H9 (cell line): ENCODE results near the gene FOXI1. TPM values are rescaled to one million over a fixed set of nuclear protein-coding genes. Genes with fewer than 3 reads are reported as not detected.

ENCODE experiments used
- DNase-seq: peaks from one replicate; pipeline ENCODE4 v3.0.0-alpha.2; 2017
- H2AFZ ChIP-seq: one replicate; pipeline ENCODE4 v1.6.1; 2013; ENCODE audit warnings: mild to moderate bottlenecking, low read length, control low read depth, moderate library complexity
- H2AK5ac ChIP-seq: 2 replicates; pipeline ENCODE4 v1.6.1; 2013; ENCODE audit warnings: low read length, control low read depth, mixed read lengths; ENCODE audit not compliant: insufficient read length
- H2BK120ac ChIP-seq: one replicate; pipeline ENCODE4 v1.6.1; 2013; ENCODE audit warnings: low read depth, mild to moderate bottlenecking, low read length, control low read depth, inconsistent platforms; ENCODE audit not compliant: poor library complexity, severe bottlenecking
- H2BK12ac ChIP-seq: 2 replicates; pipeline ENCODE4 v1.6.1; 2013; ENCODE audit warnings: low read length, control low read depth, mixed read lengths, low read depth; ENCODE audit not compliant: insufficient read length
- H2BK15ac ChIP-seq: 2 replicates; pipeline ENCODE4 v1.6.1; 2013; ENCODE audit warnings: low read depth, low read length, control low read depth
- H2BK20ac ChIP-seq: one replicate; pipeline ENCODE4 v1.6.1; 2013; ENCODE audit warnings: low read depth, mild to moderate bottlenecking, low read length, control low read depth, inconsistent platforms; ENCODE audit not compliant: poor library complexity, severe bottlenecking
- H2BK5ac ChIP-seq: 2 replicates; pipeline ENCODE4 v1.6.1; 2013; ENCODE audit warnings: low read length, control low read depth, mixed read lengths; ENCODE audit not compliant: insufficient read length
- H3K14ac ChIP-seq: 2 replicates; pipeline ENCODE4 v1.6.1; 2013; ENCODE audit warnings: low read length, control low read depth; ENCODE audit not compliant: insufficient read depth
- H3K18ac ChIP-seq: 2 replicates; pipeline ENCODE4 v1.6.1; 2013; ENCODE audit warnings: low read depth, mild to moderate bottlenecking, mixed read lengths, low read length, control low read depth; ENCODE audit not compliant: insufficient read length
- H3K23ac ChIP-seq: 2 replicates; pipeline ENCODE4 v1.6.1; 2013; ENCODE audit warnings: low read length, control low read depth, mixed read lengths, low read depth; ENCODE audit not compliant: insufficient read length
- H3K23me2 ChIP-seq: 2 replicates; pipeline ENCODE4 v1.6.1; 2013; ENCODE audit warnings: low read depth, mild to moderate bottlenecking, mixed read lengths, low read length, control low read depth; ENCODE audit not compliant: insufficient read length, poor library complexity, severe bottlenecking
- H3K27ac ChIP-seq: 2 replicates; pipeline ENCODE4 v1.5.1; 2013; ENCODE audit warnings: low read length, control low read depth, mixed read lengths, low read depth; ENCODE audit not compliant: insufficient read length
- H3K27me3 ChIP-seq: 2 replicates; pipeline ENCODE4 v1.6.1; 2013; ENCODE audit warnings: low read length, control low read depth, inconsistent platforms; ENCODE audit not compliant: insufficient read depth
- H3K4ac ChIP-seq: 2 replicates; pipeline ENCODE4 v1.6.1; 2013; ENCODE audit warnings: low read depth, mild to moderate bottlenecking, control low read depth, inconsistent platforms, low read length, moderate library complexity
- H3K4me1 ChIP-seq: 2 replicates; pipeline ENCODE4 v1.6.1; 2013; ENCODE audit warnings: low read length, control low read depth, inconsistent platforms; ENCODE audit not compliant: insufficient read depth
- H3K4me2 ChIP-seq: 2 replicates; pipeline ENCODE4 v1.6.1; 2013; ENCODE audit warnings: low read length, control low read depth, mixed read lengths; ENCODE audit not compliant: insufficient read length, insufficient read depth
- H3K56ac ChIP-seq: 2 replicates; pipeline ENCODE4 v1.6.1; 2013; ENCODE audit warnings: low read depth, mild to moderate bottlenecking, mixed read lengths, low read length, control low read depth; ENCODE audit not compliant: insufficient read length
- H3K79me1 ChIP-seq: 2 replicates; pipeline ENCODE4 v1.6.1; 2013; ENCODE audit warnings: low read depth, mild to moderate bottlenecking, moderate library complexity, low read length, control low read depth, inconsistent platforms; ENCODE audit not compliant: insufficient read depth, poor library complexity, severe bottlenecking
- H3K79me2 ChIP-seq: 2 replicates; pipeline ENCODE4 v1.6.1; 2013; ENCODE audit warnings: low read length, control low read depth, inconsistent platforms; ENCODE audit not compliant: insufficient read depth
- H3K9ac ChIP-seq: 2 replicates; pipeline ENCODE4 v1.6.1; 2013; ENCODE audit warnings: low read length, control low read depth, mixed read lengths; ENCODE audit not compliant: insufficient read length; ENCODE audit errors: extremely low read depth
- H3K9me3 ChIP-seq: one replicate; pipeline ENCODE4 v1.6.1; 2013; ENCODE audit warnings: low read depth, low read length, inconsistent platforms; ENCODE audit not compliant: control insufficient read depth
- H3T11ph ChIP-seq: one replicate; pipeline ENCODE4 v1.6.1; 2013; ENCODE audit warnings: mild to moderate bottlenecking, low read length, control low read depth, inconsistent platforms
- H4K20me1 ChIP-seq: one replicate; pipeline ENCODE4 v1.6.1; 2013; ENCODE audit not compliant: control insufficient read depth, insufficient read length, insufficient read depth
- H4K5ac ChIP-seq: 2 replicates; pipeline ENCODE4 v1.6.1; 2013; ENCODE audit warnings: low read depth, mild to moderate bottlenecking, mixed read lengths, low read length, control low read depth; ENCODE audit not compliant: insufficient read length
- H4K8ac ChIP-seq: replicated peaks from 2 replicates; pipeline ENCODE4 v1.6.1; 2013; ENCODE audit warnings: low read length, control low read depth, mixed read lengths, low read depth; ENCODE audit not compliant: insufficient read length
- H4K91ac ChIP-seq: 2 replicates; pipeline ENCODE4 v1.6.1; 2013; ENCODE audit warnings: low read depth, mild to moderate bottlenecking, moderate library complexity, mixed read lengths, low read length, control low read depth; ENCODE audit not compliant: insufficient read length
- H3K27ac Mint-ChIP-seq, 3 experiments: 2 replicates in 2 of 3; 3 replicates in 1 of 3; pipeline ENCODE4 v1.8.0; 2020 to 2021; ENCODE audit warnings: mixed read lengths in 3 of 3, mild to moderate bottlenecking in 1 of 3, moderate library complexity in 1 of 3
- H3K27me3 Mint-ChIP-seq: 2 replicates; pipeline ENCODE4 v1.8.0; 2021; ENCODE audit warnings: low read depth, mild to moderate bottlenecking, moderate library complexity, mixed read lengths
- H3K36me3 Mint-ChIP-seq, 3 experiments: 2 replicates in 2 of 3; 3 replicates in 1 of 3; pipeline ENCODE4 v1.8.0; 2020 to 2021; ENCODE audit warnings: low read depth in 3 of 3, mixed read lengths in 3 of 3; ENCODE audit not compliant: insufficient read depth in 1 of 3
- H3K4me1 Mint-ChIP-seq, 2 experiments: 2 replicates each; pipeline ENCODE4 v1.8.0; 2020; ENCODE audit warnings: mixed read lengths in 2 of 2
- H3K4me3 Mint-ChIP-seq, 2 experiments: 2 replicates in 1 of 2; 3 replicates in 1 of 2; pipeline ENCODE4 v1.8.0; 2020 to 2021; ENCODE audit warnings: mild to moderate bottlenecking in 2 of 2, mixed read lengths in 2 of 2, moderate library complexity in 1 of 2
- H3K9me3 Mint-ChIP-seq, 2 experiments: 2 replicates in 1 of 2; 3 replicates in 1 of 2; pipeline ENCODE4 v1.8.0; 2020; ENCODE audit warnings: mild to moderate bottlenecking in 2 of 2, mixed read lengths in 2 of 2, moderate library complexity in 1 of 2
- WGBS: extraction: QIAGEN DNeasy Blood & Tissue Kit; methylation state at CpG from one replicate; pipeline ENCODE4 v1.1.7; 2013; ENCODE audit warnings: missing lambda C conversion rate, low lambda C conversion rate, mixed read lengths; ENCODE audit not compliant: insufficient read length; ENCODE audit errors: extremely low coverage; 5-methylcytosine and 5-hydroxymethylcytosine counted together
- total RNA-seq: library from RNA; stranded (reverse); gene quantifications from 2 replicates; pipeline ENCODE4 v1.2.1, GENCODE V29; 2021
- TF ChIP-seq, protein P1 (sequence below): fragments of 200-600 bp; sonication (generic); conservative IDR thresholded peaks from 3 replicates; pipeline ENCODE4 v1.8.0; 2021; ENCODE audit warnings: antibody characterized with exemption, mild to moderate bottlenecking

Gene FOXI1
- total RNA-seq, 1 experiment from 2014 or later = not detected

- H3K4me2 ChIP-seq = no peak overlapping the region
- H3K79me2 ChIP-seq = no peaks in the 10 kb centered on the region
- no peak overlapping the region for H3K23ac ChIP-seq
- H3K9ac ChIP-seq = no peak overlapping the region
- no peaks in the 10 kb centered on the region for H3K27me3 ChIP-seq
- no peak overlapping the region for H3T11ph ChIP-seq
- H3K18ac ChIP-seq = no peak overlapping the region
- no peak overlapping the region for H2BK120ac ChIP-seq
- Mint-ChIP-seq H3K4me1 (peaks cover 0 to 4% of the 10 kb centered on the region in 2 experiments; a peak in 1 of 4 replicates), H3K27me3 (peaks cover 7% of the 10 kb centered on the region), H3K27ac (no peak overlapping the region), H3K36me3 (no peaks in the 10 kb centered on the region), H3K9me3 (no peaks in the 10 kb centered on the region), H3K4me3 (no peak overlapping the region)
- no peak overlapping the region for H4K5ac ChIP-seq
- no peak overlapping the region for H2BK12ac ChIP-seq
- H3K14ac ChIP-seq = no peak overlapping the region
- no peak overlapping the region for H3K27ac ChIP-seq
- H4K8ac ChIP-seq = no peak overlapping the region
- no peaks in the 10 kb centered on the region for H3K79me1 ChIP-seq
- H3K4ac ChIP-seq = no peak overlapping the region
- H2AFZ ChIP-seq = no peak overlapping the region
- TF ChIP-seq, protein P1, sequence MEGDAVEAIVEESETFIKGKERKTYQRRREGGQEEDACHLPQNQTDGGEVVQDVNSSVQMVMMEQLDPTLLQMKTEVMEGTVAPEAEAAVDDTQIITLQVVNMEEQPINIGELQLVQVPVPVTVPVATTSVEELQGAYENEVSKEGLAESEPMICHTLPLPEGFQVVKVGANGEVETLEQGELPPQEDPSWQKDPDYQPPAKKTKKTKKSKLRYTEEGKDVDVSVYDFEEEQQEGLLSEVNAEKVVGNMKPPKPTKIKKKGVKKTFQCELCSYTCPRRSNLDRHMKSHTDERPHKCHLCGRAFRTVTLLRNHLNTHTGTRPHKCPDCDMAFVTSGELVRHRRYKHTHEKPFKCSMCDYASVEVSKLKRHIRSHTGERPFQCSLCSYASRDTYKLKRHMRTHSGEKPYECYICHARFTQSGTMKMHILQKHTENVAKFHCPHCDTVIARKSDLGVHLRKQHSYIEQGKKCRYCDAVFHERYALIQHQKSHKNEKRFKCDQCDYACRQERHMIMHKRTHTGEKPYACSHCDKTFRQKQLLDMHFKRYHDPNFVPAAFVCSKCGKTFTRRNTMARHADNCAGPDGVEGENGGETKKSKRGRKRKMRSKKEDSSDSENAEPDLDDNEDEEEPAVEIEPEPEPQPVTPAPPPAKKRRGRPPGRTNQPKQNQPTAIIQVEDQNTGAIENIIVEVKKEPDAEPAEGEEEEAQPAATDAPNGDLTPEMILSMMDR = no peak
- no peak overlapping the region for H4K91ac ChIP-seq
- H3K56ac ChIP-seq = no peak overlapping the region
- H4K20me1 ChIP-seq = no peaks in the 10 kb centered on the region
- H2AK5ac ChIP-seq = no peak overlapping the region
- no peaks in the 10 kb centered on the region for H3K9me3 ChIP-seq
- no peaks in the 10 kb centered on the region for H3K23me2 ChIP-seq
- no peak overlapping the region for H2BK20ac ChIP-seq
- no peak overlapping the region for H2BK15ac ChIP-seq
- WGBS = no CpG with 5 or more reads among the region's 3 CpGs
- H2BK5ac ChIP-seq = no peak overlapping the region
- H3K4me1 ChIP-seq = no peaks in the 10 kb centered on the region
- no peak for DNase-seq
Observed at GRCh38 chr5:170078458-170078857, 27.2 kb upstream of the FOXI1 start.
